ENCODE results near the gene KIF16B. TPM values are rescaled to one million over a fixed set of nuclear protein-coding genes. Genes with fewer than 3 reads are reported as not detected.

Gene KIF16B
- total and polyA plus RNA-seq, 9 of the 15 experiments (the other 6 are each of a cell fraction or from before 2014, with no cell fraction given): 1.00 to 10.6 (median 8.5) TPM

- no peaks in the 10 kb centered on the region for H3K9me1 ChIP-seq (ENCODE audit: control insufficient read depth, insufficient read depth, low read length)
- CTCF ChIA-PET (ENCODE audit: low intra/inter-chr PET ratio): no interaction called here
- POLR2A ChIA-PET: no interaction called here
- TF ChIP-seq BRD4 (IDR thresholded peaks at IDR 0.05) (no peak), RAD51 (IDR thresholded peaks at IDR 0.05; ENCODE audit: borderline replicate concordance, low read depth) (no peak), ZC3H11A (IDR thresholded peaks at IDR 0.05; ENCODE audit: low read depth, low read length) (no peak), EGR1 (conservative IDR thresholded peaks at IDR 0.05) (no peak), ZNF668 (CRISPR knock-in tag; IDR thresholded peaks at IDR 0.05) (no peak), GTF2F1 (IDR thresholded peaks at IDR 0.05; ENCODE audit: low read depth, low read length) (no peak), KLF10 (CRISPR knock-in tag; IDR thresholded peaks at IDR 0.05) (no peak), MITF (IDR thresholded peaks at IDR 0.05) (no peak), CXXC5 (CRISPR knock-in tag; IDR thresholded peaks at IDR 0.05) (no peak), SNIP1 (IDR thresholded peaks at IDR 0.05; ENCODE audit: low read depth) (no peak), FOXP4 (CRISPR knock-in tag; IDR thresholded peaks at IDR 0.05; ENCODE audit: borderline replicate concordance) (no peak), CSDE1 (IDR thresholded peaks at IDR 0.05) (no peak), IRF9 (tag; IDR thresholded peaks at IDR 0.05) (no peak), TCF7 (IDR thresholded peaks at IDR 0.05; ENCODE audit: borderline replicate concordance) (no peak), POLR2A (conservative IDR thresholded peaks at IDR 0.05) (no peak), RUNX1 (IDR thresholded peaks at IDR 0.05; ENCODE audit: low read depth) (no peak)
- ATAC-seq: no peak
- intact Hi-C loops (cut with micrococcal nuclease) (no loop called here), in situ Hi-C loops (cut with MboI) (no loop called here)
- H3K4me3 ChIP-seq: no peak overlapping the region
- no peak for DNase-seq (ENCODE audit: extremely low read depth in 1 of 4, low spot score in 3 of 4)
- no peak overlapping the region for H3K4me2 ChIP-seq (ENCODE audit: insufficient read depth, low read length)
- no peak overlapping the region for H3K27ac ChIP-seq (ENCODE audit: extremely low read depth, low read depth, low read length)
- no peaks in the 10 kb centered on the region for H3K27me3 ChIP-seq (ENCODE audit: control insufficient read depth in 2 of 2, insufficient read depth in 2 of 2, low read length in 2 of 2)
- H3K36me3 ChIP-seq (ENCODE audit: control insufficient read depth, insufficient read depth, low read length): no peaks in the 10 kb centered on the region
- no peak overlapping the region for H3K9ac ChIP-seq (ENCODE audit: insufficient read depth in 1 of 2, low read depth in 2 of 2, low read length in 2 of 2)
- no peaks in the 10 kb centered on the region for H4K20me1 ChIP-seq (replicated peaks; ENCODE audit: control insufficient read depth, insufficient read depth, low read length)
- no peaks in the 10 kb centered on the region for H3K79me2 ChIP-seq (ENCODE audit: control insufficient read depth, insufficient read depth, low read length)
- 31% methylated on average over 4 of the region's 4 CpGs for WGBS (ENCODE audit: insufficient coverage, low coverage, missing lambda C conversion rate)
- H3K9me3 ChIP-seq (replicated peaks; ENCODE audit: control insufficient read depth, insufficient read depth, low read depth, low read length): no peaks in the 10 kb centered on the region
- H2AFZ ChIP-seq (ENCODE audit: low read depth, low read length): no peak overlapping the region
- no peaks in the 10 kb centered on the region for H3K4me1 ChIP-seq (replicated peaks in 1 of 2; ENCODE audit: control insufficient read depth in 2 of 2, insufficient read depth in 2 of 2, low read length in 2 of 2)
- FAIRE-seq: no peak
- no TSS peak for BruUV-seq (replicated peaks)
Observed at GRCh38 chr20:16290358-16290757, 282.9 kb downstream of the KIF16B start.
